Stimulated activated CD4-positive, alpha-beta T cell treated with anti-CD3 and anti-CD28 coated beads, Interleukin-1b, Interleukin-23, amount 100 ng/mL, for 1 hour (primary cell): ENCODE measurements around the gene ABHD17B.
A peak's percentile ranks its signal among the peaks of the same experiment; 100 is the strongest.

ENCODE experiments used
- DNase-seq, 2 donors: peaks; one replicate each; pipeline ENCODE4 v3.0.0-alpha.2; 2020; ENCODE audit warnings: low read depth in 2 of 2

Gene ABHD17B

GRCh38 chr9:71821405-71821804 is 89.6 kb downstream of the ABHD17B start:
- DNase-seq = no peak

DNA sequence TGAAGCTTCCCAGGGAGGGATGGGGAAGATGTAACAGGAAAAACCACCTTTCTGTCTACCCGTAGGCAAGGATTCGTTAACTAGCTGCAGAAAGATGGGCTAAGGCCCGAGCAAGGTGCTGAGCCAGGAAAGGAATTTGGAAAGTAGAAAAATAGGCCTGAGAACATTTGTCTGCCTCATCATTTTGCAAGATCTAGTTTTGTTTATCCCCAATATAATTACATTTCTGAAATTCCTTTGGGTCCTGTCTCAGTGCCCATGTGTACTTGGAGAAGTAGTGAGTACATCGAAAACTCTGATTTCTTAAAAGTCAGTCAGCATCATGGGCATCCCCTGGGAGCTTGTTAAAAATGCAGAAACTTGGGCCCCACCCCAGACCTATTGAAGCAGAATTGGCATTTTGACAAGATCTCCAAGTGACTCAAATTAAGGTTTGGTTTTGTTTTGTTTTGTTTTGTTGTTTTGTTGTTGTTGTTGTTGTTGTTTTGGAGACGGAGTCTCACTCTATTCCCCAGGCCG is 90.5 kb downstream of the ABHD17B start:
- no peak for DNase-seq

- DNase-seq = peak in 1 of 2 donors; percentile 17
Observed at GRCh38 chr9:71819115-71819739, 91.8 kb downstream of the ABHD17B start.

- no peak for DNase-seq
Observed at GRCh38 chr9:71816916-71817451, 94.0 kb downstream of the ABHD17B start.
